ENCODE data around the gene POU6F2.

- no peak for TF ChIP-seq CTCF (conservative IDR thresholded peaks at IDR 0.05; ENCODE audit: low read depth, low read length)
- TF ChIP-seq EZH2phosphoT487 (IDR thresholded peaks at IDR 0.05; ENCODE audit: borderline replicate concordance, low read length), result no peak
These were observed 148.1 kb downstream of the POU6F2 start for GRCh38 chr7:39125846-39126245.

All from PC-3 (cell line).